Kidney tubule cell (primary cell): ENCODE data around the gene NUP88.
"Not testable (repeated sequence)": the region's sequence is repeated elsewhere in the genome, so short reads cannot be mapped to it uniquely, and the experiment has no call there.

ENCODE experiments used
- DNase-seq: peaks from one replicate; pipeline ENCODE4 v3.0.0-alpha.2; 2018; ENCODE audit warnings: low spot score

Gene NUP88

GRCh38 chr17:5419356-5419958 is at the start of gene NUP88:
TSS of gene NUP88 (minus strand) at chr17:5419662. CDS start at chr17:5419650, 12 bp downstream.
- peak; percentile 98 for DNase-seq

GRCh38 chr17:5468075-5468473 is 48.6 kb upstream of the NUP88 start:
- DNase-seq = no peak

GRCh38 chr17:5467416-5467815 is 48.0 kb upstream of the NUP88 start:
- DNase-seq = no peak

GRCh38 chr17:5466295-5466694 is 46.8 kb upstream of the NUP88 start:
- DNase-seq = no peak

GRCh38 chr17:5464717-5465507 is 45.5 kb upstream of the NUP88 start:
- DNase-seq = no peak

- DNase-seq = no peak
Observed at GRCh38 chr17:5446786-5447185, 27.3 kb upstream of the NUP88 start.

GRCh38 chr17:5444209-5444608 is 24.7 kb upstream of the NUP88 start:
- no peak for DNase-seq

- no peak for DNase-seq
Observed at GRCh38 chr17:5443728-5444127, 24.3 kb upstream of the NUP88 start.

GRCh38 chr17:5439446-5439764 is 19.9 kb upstream of the NUP88 start:
- no peak for DNase-seq

GRCh38 chr17:5438716-5439445 is 19.4 kb upstream of the NUP88 start, which contains the start of gene C1QBP:
TSS of gene C1QBP (minus strand) at chr17:5439155. CDS start at chr17:5439073, 82 bp downstream.
- DNase-seq = peak; percentile 93

GRCh38 chr17:5437721-5438317 is 18.4 kb upstream of the NUP88 start:
- peak; percentile 38 for DNase-seq

GRCh38 chr17:5435781-5436315 is 16.4 kb upstream of the NUP88 start:
- not testable (repeated sequence) for DNase-seq

- DNase-seq = no peak
Observed at GRCh38 chr17:5434984-5435383, 15.5 kb upstream of the NUP88 start.

GRCh38 chr17:5431949-5432556 is 12.6 kb upstream of the NUP88 start:
- no peak for DNase-seq

GRCh38 chr17:5431234-5431633 is 11.8 kb upstream of the NUP88 start:
- not testable (repeated sequence) for DNase-seq

- DNase-seq = no peak
Observed at GRCh38 chr17:5430413-5430999, 11.0 kb upstream of the NUP88 start.

- no peak for DNase-seq
Observed at GRCh38 chr17:5429191-5429887, 9.9 kb upstream of the NUP88 start.

- no peak for DNase-seq
Observed at GRCh38 chr17:5425826-5426225, 6.4 kb upstream of the NUP88 start.

GRCh38 chr17:5424909-5425308 is 5.4 kb upstream of the NUP88 start:
- no peak for DNase-seq

GRCh38 chr17:5422505-5422904 is 3.0 kb upstream of the NUP88 start:
- peak; percentile 91 for DNase-seq
